ENCODE data around the gene ADGRD1.

- TF ChIP-seq CTCF (IDR thresholded peaks at IDR 0.05; ENCODE audit: insufficient read depth, low read length) (no peak), SPI1 (IDR thresholded peaks at IDR 0.05; ENCODE audit: borderline replicate concordance, low read depth) (no peak), REST (IDR thresholded peaks at IDR 0.05; ENCODE audit: insufficient replicate concordance, low read depth) (no peak)
Measured at GRCh38 chr12:131040491-131040890, 86.8 kb downstream of the ADGRD1 start.
